ENCODE results near the gene DNMT3A. TPM values are rescaled to one million over a fixed set of nuclear protein-coding genes. Genes with fewer than 3 reads are reported as not detected.

DNMT3A gene
- total and polyA plus RNA-seq, 2 of the 8 experiments (the other 6 are each of a cell fraction or from before 2014, with no cell fraction given): 33.6 to 178 TPM

GRCh38 chr2:25234738-25235137, 107.0 kb downstream of the DNMT3A start:
- H3K27ac ChIP-seq (ENCODE audit: low read depth, low read length): no peak overlapping the region
- H3K18ac ChIP-seq (ENCODE audit: extremely low read depth, low read length): no peak overlapping the region
- no peaks in the 10 kb centered on the region for H3K79me1 ChIP-seq (ENCODE audit: low read depth, low read length)
- no peak overlapping the region for H2BK5ac ChIP-seq (ENCODE audit: low read depth, low read length)
- H2AK5ac ChIP-seq (ENCODE audit: low read depth, low read length): no peak overlapping the region
- H3K4ac ChIP-seq (replicated peaks; ENCODE audit: insufficient read length, low read depth, low read length): no peak overlapping the region
- no peaks in the 10 kb centered on the region for H3K27me3 ChIP-seq (replicated peaks in 1 of 4; ENCODE audit: control insufficient read depth in 3 of 4, extremely low read depth in 1 of 4, insufficient read depth in 3 of 4, low read length in 3 of 4)
- no peak overlapping the region for H3K4me2 ChIP-seq (ENCODE audit: insufficient read depth in 1 of 2, low read depth in 2 of 2, low read length in 2 of 2)
- H3K9ac ChIP-seq (replicated peaks in 1 of 4; ENCODE audit: extremely low read depth in 1 of 4, low read depth in 3 of 4, low read length in 3 of 4): no peak overlapping the region
- CTCF ChIA-PET (ENCODE audit: partially characterized antibody): no interaction called here
- WGBS, 2 experiments (ENCODE audit: extremely low coverage in 1 of 2, insufficient coverage in 1 of 2, insufficient read length in 1 of 2, insufficient replicate concordance in 2 of 2, low coverage in 1 of 2, low lambda C conversion rate in 2 of 2, missing lambda C conversion rate in 1 of 2): 94% methylated on average over 8 of the region's 8 CpGs; no CpG with 5 or more reads in 1 of the 2 experiments
- H3K4me3 ChIP-seq (ENCODE audit: extremely low read depth in 1 of 4, insufficient read depth in 2 of 4, low read depth in 3 of 4, low read length in 4 of 4): no peak overlapping the region
- H4K5ac ChIP-seq (ENCODE audit: insufficient read length, low read depth, low read length): no peak overlapping the region
- no peak overlapping the region for H4K91ac ChIP-seq (replicated peaks; ENCODE audit: insufficient read length, low read length)
- no peak overlapping the region for H2BK120ac ChIP-seq (replicated peaks; ENCODE audit: low read depth, low read length)
- H4K8ac ChIP-seq (ENCODE audit: extremely low read depth, insufficient read depth, low read length): no peak overlapping the region
- no peaks in the 10 kb centered on the region for H3K9me3 ChIP-seq (ENCODE audit: insufficient read depth in 2 of 2, low read depth in 1 of 2, low read length in 1 of 2)
- H3K23me2 ChIP-seq (ENCODE audit: low read depth, low read length): no peaks in the 10 kb centered on the region
- peaks cover 0 to 8% (median 3%) of the 10 kb centered on the region in 4 experiments; a peak in 3 of 7 replicates for H3K4me1 ChIP-seq (replicated peaks in 1 of 4; ENCODE audit: control insufficient read depth in 3 of 4, insufficient read depth in 4 of 4, low read length in 3 of 4)
- no peak overlapping the region for H2AFZ ChIP-seq (ENCODE audit: low read length)
- no peak overlapping the region for H2BK12ac ChIP-seq (ENCODE audit: low read depth, low read length)
- H3K36me3 ChIP-seq (ENCODE audit: control insufficient read depth in 2 of 4, insufficient read depth in 4 of 4, low read length in 3 of 4): peaks cover 38 to 78% (median 65%) of the 10 kb centered on the region in 4 experiments
- H2BK15ac ChIP-seq (ENCODE audit: low read length): no peak overlapping the region
- H3K23ac ChIP-seq (ENCODE audit: insufficient read length): no peak overlapping the region
- H3K56ac ChIP-seq (replicated peaks; ENCODE audit: insufficient read length, low read depth, low read length): no peak overlapping the region
- peaks cover 7 to 10% of the 10 kb centered on the region in 2 experiments for H4K20me1 ChIP-seq (replicated peaks in 1 of 2; ENCODE audit: control insufficient read depth in 1 of 2, insufficient read depth in 2 of 2, low read length in 2 of 2)
- FAIRE-seq: no peak
- no peak for DNase-seq (ENCODE audit: low read depth in 1 of 2, low spot score in 2 of 2)
- H3K14ac ChIP-seq (ENCODE audit: insufficient read length): no peak overlapping the region
- POLR2A ChIA-PET (ENCODE audit: partially characterized antibody): interaction anchor here (9.3 to 11.3 kb wide), 2 partner anchors 6 to 16 kb away, joined by 135 to 154 read pairs; no protein-coding TSS in a partner anchor
- no peaks in the 10 kb centered on the region for H3K79me2 ChIP-seq (ENCODE audit: control insufficient read depth in 1 of 2, insufficient read depth in 2 of 2, low read length in 2 of 2)
- no peak overlapping the region for H2BK20ac ChIP-seq (ENCODE audit: low read length)
- TF ChIP-seq RNF2 (IDR thresholded peaks at IDR 0.05; ENCODE audit: borderline replicate concordance, low read depth, low read length, missing control alignments, poor library complexity, severe bottlenecking) (no peak), SAP30 (IDR thresholded peaks at IDR 0.05; ENCODE audit: insufficient read depth, insufficient replicate concordance, low read length) (no peak), SRF (IDR thresholded peaks at IDR 0.05; ENCODE audit: low read depth, low read length) (no peak), JUN (IDR thresholded peaks at IDR 0.05; ENCODE audit: low read depth, low read length) (no peak), E2F6 (IDR thresholded peaks at IDR 0.05) (no peak), GABPA (IDR thresholded peaks at IDR 0.05; ENCODE audit: borderline replicate concordance, insufficient read depth, low read length) (no peak), RAD21 (IDR thresholded peaks at IDR 0.05 in 1 of 2, conservative IDR thresholded peaks at IDR 0.05 in 1 of 2; ENCODE audit: low read depth in 2 of 2, low read length in 2 of 2) (no peak), ZNF274 (IDR thresholded peaks at IDR 0.05; ENCODE audit: borderline replicate concordance, extremely low read depth, low read length) (no peak), POU5F1 (IDR thresholded peaks at IDR 0.05; ENCODE audit: low read depth, low read length) (no peak), SP2 (IDR thresholded peaks at IDR 0.05; ENCODE audit: low read length) (no peak), BCL11A (IDR thresholded peaks at IDR 0.05; ENCODE audit: low read depth in 2 of 2, low read length in 2 of 2) (no peak), POLR2A (IDR thresholded peaks at IDR 0.05; ENCODE audit: control extremely low read depth in 1 of 2, low read depth in 2 of 2, low read length in 2 of 2) (no peak), EZH2 (IDR thresholded peaks at IDR 0.05; ENCODE audit: low read depth, low read length, severe bottlenecking) (no peak)
